ENCODE data around the gene TRAF5.

Gene TRAF5

DNA sequence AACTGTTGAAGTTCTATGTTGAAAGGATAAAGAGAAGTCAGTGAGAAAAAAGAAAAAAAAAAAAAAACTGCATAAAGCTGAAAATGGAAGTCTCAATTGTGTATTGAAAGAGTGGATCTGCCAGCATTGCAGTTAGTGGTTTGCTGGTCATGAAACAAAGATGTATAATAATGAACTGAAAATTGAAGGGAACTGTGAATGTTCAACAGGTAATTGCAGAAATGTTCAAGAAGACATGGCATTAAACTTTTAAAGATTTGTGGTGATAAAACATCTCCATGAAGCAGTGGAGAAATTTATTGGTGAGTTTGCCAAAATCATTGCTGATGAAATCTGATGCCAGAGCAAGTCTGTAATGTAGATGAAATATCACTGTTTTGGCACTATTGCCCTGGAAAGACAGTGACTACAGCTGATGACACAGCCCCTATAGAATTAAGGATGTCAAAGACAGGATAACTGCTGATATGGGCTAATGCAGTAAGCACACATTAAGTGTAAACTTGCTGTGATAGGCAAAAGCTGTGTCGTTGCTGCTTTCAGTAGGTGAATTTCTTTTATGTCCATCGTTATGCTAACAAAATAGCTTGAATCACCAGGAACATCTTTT lies 94.3 kb downstream of the TRAF5 start:
- no peak for DNase-seq (ENCODE audit: low read depth in 2 of 3, low spot score in 1 of 3)

DNA sequence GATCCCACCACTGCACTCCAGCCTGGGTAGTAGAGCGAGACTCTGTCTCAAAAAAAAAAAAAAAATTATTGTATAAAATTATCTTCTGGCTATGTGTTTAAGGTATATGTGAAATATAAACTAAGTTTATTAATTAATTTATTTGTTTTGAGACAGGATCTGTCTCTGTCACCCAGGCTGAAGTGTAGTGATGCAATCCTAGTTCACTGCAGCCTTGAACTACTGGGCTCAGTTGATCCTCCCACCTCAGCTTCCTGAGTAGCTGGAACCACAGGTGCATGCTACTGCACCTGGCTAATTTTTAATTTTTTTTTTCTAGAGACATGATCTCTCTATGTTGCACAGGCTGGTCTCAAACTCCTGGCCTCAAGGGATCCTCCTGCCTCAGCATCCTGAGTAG lies 97.4 kb downstream of the TRAF5 start:
- DNase-seq (ENCODE audit: low read depth in 2 of 3, low spot score in 1 of 3): no peak

Data from stimulated activated CD4-positive, alpha-beta T cell treated with anti-CD3 and anti-CD28 coated beads, Interleukin-12 subunit alpha, Interleukin-12 subunit beta, amount 100 ng/mL, for 48 hours (primary cell).